ENCODE results near the gene PRXL2A. TPM values are rescaled to one million over a fixed set of nuclear protein-coding genes. Genes with fewer than 3 reads are reported as not detected.

Gene PRXL2A
- total RNA-seq, 2 experiments from 2014 or later = 17.6 to 17.7 TPM

DNA sequence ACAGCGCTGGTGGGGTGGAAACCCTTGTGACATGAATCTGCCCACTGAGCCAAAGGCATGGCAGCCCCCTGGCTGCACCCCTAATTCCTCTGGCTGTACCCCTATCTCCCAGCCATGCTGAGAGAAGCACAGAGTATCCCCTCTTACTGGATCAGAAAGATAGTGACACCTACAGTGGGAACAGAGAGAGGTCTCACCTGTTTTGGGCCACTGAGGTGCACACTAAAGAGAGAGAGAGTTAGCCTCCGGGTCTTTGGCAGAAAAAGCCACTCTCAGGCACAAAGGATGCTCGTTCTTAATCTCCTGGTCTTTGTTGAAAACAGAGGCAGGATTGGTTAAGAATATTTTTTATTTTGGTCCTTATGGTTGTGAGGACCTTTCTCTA is 57.1 kb downstream of the PRXL2A start:
- peak overlapping the region; percentile 62 for H3K4me3 Mint-ChIP-seq
- H3K9me3 Mint-ChIP-seq = no peaks in the 10 kb centered on the region
- peaks cover 13% of the 10 kb centered on the region for H3K36me3 Mint-ChIP-seq (ENCODE audit: low read depth)
- CTCF ChIA-PET = interaction anchor here (0.6 to 13.9 kb wide), 9 partner anchors 9 to 58 kb away, joined by 3 to 237 read pairs (median 4); no protein-coding TSS in a partner anchor
- H3K4me1 Mint-ChIP-seq (ENCODE audit: low read depth) = peaks cover 94% of the 10 kb centered on the region
- peak overlapping the region; percentile 86 for H3K27ac Mint-ChIP-seq
- H3K27me3 Mint-ChIP-seq (ENCODE audit: low read depth) = no peaks in the 10 kb centered on the region
- DNase-seq = no peak
- intact Hi-C loops (cut with micrococcal nuclease) = no loop called here

DNA sequence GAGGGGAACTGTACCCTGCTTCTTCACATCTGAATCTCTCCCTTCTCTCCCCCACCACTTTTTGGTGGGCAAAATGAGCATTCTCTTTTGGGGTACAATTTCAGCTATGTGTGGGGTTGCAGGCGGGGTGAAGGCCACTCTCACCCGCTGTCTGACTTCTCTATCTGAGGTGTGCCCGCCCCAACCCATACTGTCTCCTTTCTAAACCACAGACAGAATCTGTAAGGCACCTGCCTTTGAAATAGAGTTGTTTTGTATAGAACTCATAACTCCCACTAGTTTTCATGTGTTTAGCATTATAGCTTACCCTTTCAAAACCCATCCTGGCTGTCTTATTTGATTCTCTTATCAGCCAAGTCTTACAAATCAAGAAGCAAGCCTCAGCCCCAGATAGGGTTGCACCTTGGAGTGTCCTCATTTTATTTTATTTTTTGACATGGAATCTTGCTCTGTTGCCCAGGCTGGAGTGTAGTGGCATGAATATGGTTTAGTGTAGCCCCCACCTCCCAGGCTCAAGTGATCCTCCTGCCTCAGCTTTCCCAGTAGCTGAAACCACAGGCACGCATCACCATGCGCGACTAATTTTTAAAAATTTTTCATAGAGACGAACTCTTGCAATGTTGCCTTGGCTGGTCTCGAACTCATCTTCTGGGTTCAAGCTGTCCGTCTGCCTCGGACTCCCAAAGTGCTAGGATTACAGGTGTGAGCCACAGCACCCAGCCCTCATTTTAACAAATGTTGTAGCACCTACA is 57.7 kb downstream of the PRXL2A start:
- H3K27me3 Mint-ChIP-seq (ENCODE audit: low read depth) = no peaks in the 10 kb centered on the region
- H3K36me3 Mint-ChIP-seq (ENCODE audit: low read depth) = peaks cover 14% of the 10 kb centered on the region
- peaks cover 94% of the 10 kb centered on the region for H3K4me1 Mint-ChIP-seq (ENCODE audit: low read depth)
- CTCF ChIA-PET = interaction anchor here (1.0 to 13.9 kb wide), 7 partner anchors 7 to 47 kb away, joined by 3 to 237 read pairs (median 5); no protein-coding TSS in a partner anchor
- H3K4me3 Mint-ChIP-seq = peak overlapping the region; percentile 62
- intact Hi-C loops (cut with micrococcal nuclease) = no loop called here
- H3K27ac Mint-ChIP-seq = peak overlapping the region; percentile 86
- peak; percentile 53 for DNase-seq
- no peaks in the 10 kb centered on the region for H3K9me3 Mint-ChIP-seq

DNA sequence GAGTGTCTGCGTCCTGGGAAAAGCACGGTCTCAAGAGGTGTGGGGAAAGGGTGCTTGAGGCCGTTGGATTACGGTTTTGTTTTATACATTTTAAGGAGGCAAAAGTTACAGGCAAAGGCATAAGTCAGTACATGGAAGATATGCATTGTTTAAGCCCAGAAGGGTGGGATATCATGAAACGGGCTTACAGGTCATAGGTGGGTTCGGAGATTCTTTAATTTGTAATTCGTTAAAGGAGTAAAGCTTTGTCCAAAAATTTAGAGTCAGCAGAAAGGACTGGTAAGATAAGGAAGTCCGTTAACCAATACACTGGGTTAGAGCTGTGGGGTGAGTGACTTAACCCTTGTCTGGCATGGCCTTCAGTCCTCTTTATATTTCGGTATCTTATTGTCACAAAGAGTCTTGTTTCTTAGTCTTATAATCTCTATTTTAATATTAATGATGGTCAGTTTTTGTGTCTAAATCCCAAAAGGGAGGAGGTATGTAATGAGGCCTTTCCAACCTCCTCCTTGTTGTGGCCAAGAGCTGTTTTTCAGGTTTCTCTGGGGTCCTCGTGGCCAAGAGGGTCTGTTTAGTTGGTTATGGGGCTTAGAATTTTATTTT is 58.5 kb downstream of the PRXL2A start:
- H3K9me3 Mint-ChIP-seq = no peaks in the 10 kb centered on the region
- peak overlapping the region; percentile 86 for H3K27ac Mint-ChIP-seq
- CTCF ChIA-PET = interaction anchor here (1.0 to 13.9 kb wide), 7 partner anchors 8 to 46 kb away, joined by 3 to 237 read pairs (median 5); no protein-coding TSS in a partner anchor
- no peak for DNase-seq
- H3K4me3 Mint-ChIP-seq = peak overlapping the region; percentile 62
- H3K36me3 Mint-ChIP-seq (ENCODE audit: low read depth) = peaks cover 18% of the 10 kb centered on the region
- H3K4me1 Mint-ChIP-seq (ENCODE audit: low read depth) = peaks cover 94% of the 10 kb centered on the region
- no peaks in the 10 kb centered on the region for H3K27me3 Mint-ChIP-seq (ENCODE audit: low read depth)
- intact Hi-C loops (cut with micrococcal nuclease) = no loop called here

DNA sequence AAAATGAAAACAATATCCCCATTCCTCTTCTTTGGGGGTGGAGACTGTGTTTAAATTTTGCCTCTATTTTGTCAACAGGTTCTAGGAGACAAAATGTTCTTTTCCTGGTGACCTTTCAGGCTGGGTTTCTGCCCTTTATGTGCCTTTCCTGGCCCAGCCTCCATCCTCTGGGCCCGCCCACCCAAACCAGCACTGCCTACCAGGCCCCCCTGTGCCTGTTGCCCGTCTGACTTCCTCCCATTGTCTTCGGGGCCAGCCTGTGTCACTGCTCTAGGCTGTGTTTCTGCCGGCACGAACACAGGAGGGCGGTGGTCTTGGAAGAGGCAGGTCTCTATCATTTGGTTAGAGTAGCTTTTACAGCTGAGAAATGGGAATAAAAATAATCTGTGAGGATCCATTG is 59.7 kb downstream of the PRXL2A start:
- H3K4me1 Mint-ChIP-seq (ENCODE audit: low read depth) = peaks cover 95% of the 10 kb centered on the region
- peaks cover 18% of the 10 kb centered on the region for H3K36me3 Mint-ChIP-seq (ENCODE audit: low read depth)
- no peaks in the 10 kb centered on the region for H3K27me3 Mint-ChIP-seq (ENCODE audit: low read depth)
- H3K27ac Mint-ChIP-seq = peak overlapping the region; percentile 86
- no peaks in the 10 kb centered on the region for H3K9me3 Mint-ChIP-seq
- DNase-seq = peak; percentile 76
- CTCF ChIA-PET = interaction anchor here (1.0 to 13.9 kb wide), 6 partner anchors 9 to 40 kb away, joined by 3 to 237 read pairs (median 6); no protein-coding TSS in a partner anchor
- peak overlapping the region; percentile 67 for H3K4me3 Mint-ChIP-seq
- intact Hi-C loops (cut with micrococcal nuclease) = loop anchor here (1.0 kb wide), 1 partner anchor 9 kb away; no protein-coding TSS in a partner anchor

DNA sequence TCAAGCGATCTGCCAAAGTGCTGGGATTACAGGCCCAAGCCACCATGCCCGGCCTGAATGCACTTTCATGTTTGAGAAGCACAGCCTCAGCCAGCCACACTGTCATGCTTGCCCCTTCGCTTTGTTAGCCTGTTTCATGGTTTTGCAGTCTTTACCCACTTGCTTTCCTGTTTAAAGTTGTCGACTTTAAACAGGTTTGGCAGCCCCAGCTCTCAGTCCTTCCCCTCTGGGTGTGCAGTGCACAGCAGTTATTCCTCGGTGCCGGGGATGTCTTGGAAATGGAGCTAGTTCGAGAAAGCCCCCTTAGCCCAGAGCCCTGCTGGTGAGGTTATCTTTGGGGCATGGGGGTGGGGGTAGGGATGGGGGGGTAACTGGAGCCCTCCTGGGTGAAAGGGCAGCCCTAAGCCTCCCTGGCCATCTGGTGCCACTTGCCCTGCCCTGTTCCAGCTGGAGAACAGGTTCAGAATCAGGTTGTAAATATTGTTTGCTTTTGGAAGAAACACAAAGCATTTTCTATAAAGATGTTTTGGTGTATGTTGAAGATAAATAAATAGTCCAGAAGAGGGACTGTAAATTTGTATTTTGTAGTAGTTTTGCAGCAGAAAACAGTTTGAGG is 60.6 kb downstream of the PRXL2A start:
- DNase-seq = no peak
- Mint-ChIP-seq H3K4me1 (ENCODE audit: low read depth) (peaks cover 96% of the 10 kb centered on the region), H3K36me3 (ENCODE audit: low read depth) (peaks cover 19% of the 10 kb centered on the region), H3K27me3 (ENCODE audit: low read depth) (no peaks in the 10 kb centered on the region), H3K27ac (peak overlapping the region; percentile 86), H3K4me3 (peak overlapping the region; percentile 67), H3K9me3 (no peaks in the 10 kb centered on the region)
- intact Hi-C loops (cut with micrococcal nuclease) = loop anchor here (1.0 kb wide), 1 partner anchor 10 kb away; no protein-coding TSS in a partner anchor
- CTCF ChIA-PET = interaction anchor here (1.1 to 13.9 kb wide), 5 partner anchors 8 to 32 kb away, joined by 3 to 237 read pairs (median 9); no protein-coding TSS in a partner anchor

DNA sequence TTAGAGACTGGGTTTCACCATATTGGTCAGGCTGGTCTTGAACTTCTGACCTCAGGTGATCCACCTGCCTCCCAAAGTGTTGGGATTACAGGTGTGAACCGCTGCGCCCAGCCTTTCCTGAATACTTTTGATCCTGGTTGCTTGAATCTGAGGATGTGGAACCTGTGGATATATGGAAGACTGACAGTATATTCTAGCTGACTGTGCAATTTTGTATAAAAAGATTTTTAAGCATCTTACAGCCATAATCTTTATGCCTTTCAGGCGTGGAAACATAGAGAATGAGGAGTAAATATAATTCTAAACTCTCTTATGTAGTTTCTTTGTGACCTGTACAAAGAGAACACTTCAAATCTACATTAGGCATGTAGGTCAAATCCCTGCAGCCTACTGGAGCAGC is 61.9 kb downstream of the PRXL2A start:
- no peak for DNase-seq
- peaks cover 95% of the 10 kb centered on the region for H3K4me1 Mint-ChIP-seq (ENCODE audit: low read depth)
- peak overlapping the region; percentile 98 for H3K27ac Mint-ChIP-seq
- H3K27me3 Mint-ChIP-seq (ENCODE audit: low read depth) = no peaks in the 10 kb centered on the region
- intact Hi-C loops (cut with micrococcal nuclease) = loop anchor here (2.0 to 10.0 kb wide), 2 partner anchors 15 to 1135 kb away; partner anchors contain the start of gene TSPAN14
- peaks cover 23% of the 10 kb centered on the region for H3K36me3 Mint-ChIP-seq (ENCODE audit: low read depth)
- CTCF ChIA-PET = interaction anchor here (1.0 to 13.9 kb wide), 5 partner anchors 11 to 31 kb away, joined by 3 to 237 read pairs (median 4); no protein-coding TSS in a partner anchor
- no peaks in the 10 kb centered on the region for H3K9me3 Mint-ChIP-seq
- H3K4me3 Mint-ChIP-seq = no peak overlapping the region

DNA sequence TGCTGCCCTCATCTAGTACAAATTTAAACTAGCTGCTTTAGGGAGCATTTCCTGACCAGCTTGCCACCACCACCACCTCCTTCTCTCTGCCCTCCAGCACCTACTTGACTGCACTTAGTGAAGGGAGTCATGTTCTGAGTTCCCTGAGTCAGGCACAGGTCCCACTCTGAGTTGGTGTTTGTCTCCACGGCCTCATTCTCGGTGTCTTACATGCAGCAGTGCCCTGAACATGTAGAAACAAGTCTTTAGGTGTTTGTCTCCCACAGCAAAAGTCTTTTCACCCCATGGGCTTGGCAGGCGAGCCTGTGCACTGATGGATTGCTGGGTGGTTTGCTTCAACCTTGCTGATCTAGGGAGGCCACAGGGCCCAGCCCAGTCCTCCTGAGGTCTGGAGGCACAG is 62.6 kb downstream of the PRXL2A start:
- DNase-seq = peak; percentile 74
- intact Hi-C loops (cut with micrococcal nuclease) = loop anchor here (2.0 to 10.0 kb wide), 2 partner anchors 16 to 1136 kb away; partner anchors contain the start of gene TSPAN14
- H3K9me3 Mint-ChIP-seq = no peaks in the 10 kb centered on the region
- H3K4me3 Mint-ChIP-seq = peak overlapping the region; percentile 16
- peaks cover 23% of the 10 kb centered on the region for H3K36me3 Mint-ChIP-seq (ENCODE audit: low read depth)
- CTCF ChIA-PET = interaction anchor here (0.6 to 13.9 kb wide), 9 partner anchors 12 to 41 kb away, joined by 3 to 237 read pairs (median 4); no protein-coding TSS in a partner anchor
- peaks cover 92% of the 10 kb centered on the region for H3K4me1 Mint-ChIP-seq (ENCODE audit: low read depth)
- no peaks in the 10 kb centered on the region for H3K27me3 Mint-ChIP-seq (ENCODE audit: low read depth)
- H3K27ac Mint-ChIP-seq = peak overlapping the region; percentile 98

DNA sequence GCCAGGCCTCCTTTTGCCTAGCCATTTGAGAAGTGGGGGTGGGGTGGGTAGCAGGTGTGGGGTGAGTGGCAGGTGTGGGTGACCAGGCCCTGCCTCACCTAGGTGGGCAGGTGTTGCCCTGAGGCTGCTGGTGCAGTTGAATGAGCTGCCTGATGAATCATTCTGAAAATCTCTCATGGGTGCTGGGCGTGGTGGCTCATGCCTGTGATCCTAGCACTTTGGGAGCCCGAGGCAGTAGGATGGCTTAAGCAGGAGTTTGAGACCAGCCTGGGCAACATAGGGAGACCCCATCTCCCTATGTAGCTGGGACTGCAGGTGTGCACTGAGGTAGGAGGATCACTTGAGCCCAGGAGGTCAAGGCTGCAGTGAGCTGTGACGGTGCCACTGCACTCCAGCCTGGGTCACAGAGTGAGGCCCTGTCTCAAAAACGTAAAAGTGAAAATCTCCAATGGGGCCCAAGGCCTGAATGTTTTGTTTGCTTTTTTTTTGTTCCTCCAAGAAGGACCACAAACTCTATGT is 63.4 kb downstream of the PRXL2A start:
- CTCF ChIA-PET = interaction anchor here (0.7 to 13.9 kb wide), 6 partner anchors 13 to 29 kb away, joined by 3 to 237 read pairs (median 10); no protein-coding TSS in a partner anchor
- Mint-ChIP-seq H3K27me3 (ENCODE audit: low read depth) (no peaks in the 10 kb centered on the region), H3K4me3 (peak overlapping the region; percentile 31), H3K9me3 (no peaks in the 10 kb centered on the region), H3K36me3 (ENCODE audit: low read depth) (peaks cover 23% of the 10 kb centered on the region), H3K4me1 (ENCODE audit: low read depth) (peaks cover 87% of the 10 kb centered on the region), H3K27ac (peak overlapping the region; percentile 98)
- intact Hi-C loops (cut with micrococcal nuclease) = loop anchor here (1.0 to 10.0 kb wide), 9 partner anchors 8 to 1137 kb away; partner anchors contain the start of gene TSPAN14
- peak; percentile 78 for DNase-seq

DNA sequence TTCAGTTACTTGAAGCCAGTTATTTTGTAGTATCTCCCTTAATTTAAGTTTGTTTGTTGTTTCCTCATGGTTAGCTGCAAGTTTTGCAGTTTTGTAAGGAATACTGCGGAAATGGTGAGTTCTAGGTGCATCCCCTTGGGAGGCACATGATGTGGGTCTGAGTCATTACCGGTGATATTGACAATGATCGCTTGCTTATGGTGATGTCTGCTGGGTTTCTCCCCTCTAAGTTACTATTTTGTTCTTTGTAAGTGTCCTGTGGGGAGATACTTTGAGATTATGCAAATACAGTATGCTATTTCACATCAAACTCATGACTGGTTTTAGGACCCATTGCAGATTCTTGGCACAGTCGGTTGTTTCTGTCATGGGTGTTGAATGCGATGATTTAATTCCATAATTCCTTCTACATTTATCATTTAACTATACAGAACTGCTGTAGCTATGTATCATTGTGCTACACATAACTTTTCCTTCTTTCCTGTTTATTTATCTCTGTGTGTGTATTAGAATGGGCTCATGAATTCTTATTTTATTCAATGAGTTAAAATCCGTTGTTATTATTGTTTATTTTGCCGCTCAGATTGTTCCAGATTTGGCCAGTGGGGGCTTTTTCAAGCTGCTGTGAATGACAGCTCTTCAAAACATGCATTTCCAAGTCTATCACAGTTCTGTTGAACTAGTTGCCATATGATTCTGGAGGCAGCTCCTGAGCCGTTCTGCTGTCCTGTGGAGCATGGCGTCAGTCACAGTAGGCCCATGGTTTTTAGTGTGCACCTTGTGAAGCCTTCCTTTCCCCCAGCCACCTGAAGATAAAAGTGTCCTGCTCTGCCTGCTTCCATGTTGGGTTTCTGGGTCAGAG is 64.1 kb downstream of the PRXL2A start:
- Mint-ChIP-seq H3K9me3 (no peaks in the 10 kb centered on the region), H3K4me1 (ENCODE audit: low read depth) (peaks cover 87% of the 10 kb centered on the region), H3K27me3 (ENCODE audit: low read depth) (no peaks in the 10 kb centered on the region), H3K36me3 (ENCODE audit: low read depth) (peaks cover 28% of the 10 kb centered on the region), H3K4me3 (peak overlapping the region; percentile 36), H3K27ac (peak overlapping the region; percentile 98)
- CTCF ChIA-PET = interaction anchor here (0.6 to 13.9 kb wide), 10 partner anchors 12 to 37 kb away, joined by 3 to 237 read pairs (median 4); no protein-coding TSS in a partner anchor
- intact Hi-C loops (cut with micrococcal nuclease) = loop anchor here (1.0 to 10.0 kb wide), 8 partner anchors 9 to 1138 kb away; no protein-coding TSS in a partner anchor
- DNase-seq = peak; percentile 75

DNA sequence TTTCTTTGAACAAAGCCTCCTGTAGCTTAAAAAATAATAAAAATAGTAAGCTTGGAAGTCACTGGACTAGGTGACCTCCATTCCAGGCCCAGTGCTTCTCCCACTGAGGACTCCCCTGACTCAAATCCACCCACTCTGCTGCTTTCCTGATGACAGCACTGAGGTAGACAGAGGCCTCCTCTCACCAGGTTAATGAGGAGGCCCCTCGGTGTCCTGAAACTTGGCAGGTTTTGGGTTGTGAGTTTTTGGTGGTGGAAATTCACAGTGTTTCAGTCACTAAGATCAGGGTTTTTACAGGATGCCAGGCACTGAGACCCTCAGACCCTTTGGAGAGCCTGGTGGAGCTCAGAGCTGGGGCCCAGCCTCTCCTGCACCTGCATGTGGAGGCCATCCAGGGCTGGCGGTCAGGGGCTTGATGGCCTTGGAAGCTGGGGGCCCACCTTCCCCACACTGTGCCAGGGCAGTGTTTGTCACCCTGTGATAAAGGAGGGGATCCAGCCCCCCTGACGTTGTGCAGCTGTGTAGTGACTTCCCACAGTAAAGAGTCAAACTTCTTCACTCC is 64.8 kb downstream of the PRXL2A start:
- Mint-ChIP-seq H3K9me3 (peaks cover 4% of the 10 kb centered on the region), H3K4me1 (ENCODE audit: low read depth) (peaks cover 88% of the 10 kb centered on the region), H3K36me3 (ENCODE audit: low read depth) (peaks cover 33% of the 10 kb centered on the region), H3K4me3 (peak overlapping the region; percentile 50), H3K27ac (peak overlapping the region; percentile 98), H3K27me3 (ENCODE audit: low read depth) (no peaks in the 10 kb centered on the region)
- intact Hi-C loops (cut with micrococcal nuclease) = loop anchor here (10.0 kb wide), 1 partner anchor 1138 kb away; no protein-coding TSS in a partner anchor
- peak; percentile 63 for DNase-seq
- CTCF ChIA-PET = interaction anchor here (0.6 to 13.9 kb wide), 6 partner anchors 11 to 29 kb away, joined by 3 to 237 read pairs (median 8); no protein-coding TSS in a partner anchor
